WTC11 (cell line): ENCODE measurements around the gene IQCK. TPM values are rescaled to one million over a fixed set of nuclear protein-coding genes. Genes with fewer than 3 reads are reported as not detected.
A peak's percentile ranks its signal among the peaks of the same experiment; 100 is the strongest.

ENCODE experiments used
- ATAC-seq: fragments of 200-7000 bp; cut with Tn5 transposase; 2 replicates; pipeline ENCODE4 v1.10.0; 2021; ENCODE audit warnings: mild to moderate bottlenecking, moderate library complexity
- CTCF ChIA-PET: fragments of 300-600 bp; sonication (Branson Sonifier 250); formaldehyde crosslinking; loops from one replicate; lab custom pipeline; 2021; ENCODE audit warnings: antibody characterized with exemption; lab: Charles Lee
- POLR2A ChIA-PET: fragments of 350-600 bp; sonication (Branson Sonifier 250); formaldehyde crosslinking; loops from one replicate; lab custom pipeline; 2021; ENCODE audit warnings: antibody characterized with exemption; lab: Charles Lee
- DNase-seq: peaks from one replicate; pipeline ENCODE4 v3.0.0; 2021; ENCODE audit warnings: low spot score
- H3K27ac Mint-ChIP-seq: 2 replicates; pipeline ENCODE4 v1.8.0; 2021; ENCODE audit warnings: mixed read lengths
- H3K27me3 Mint-ChIP-seq: 2 replicates; pipeline ENCODE4 v1.8.0; 2021; ENCODE audit warnings: low read depth, mild to moderate bottlenecking, moderate library complexity, mixed read lengths
- H3K36me3 Mint-ChIP-seq: 2 replicates; pipeline ENCODE4 v1.8.0; 2021; ENCODE audit warnings: mixed read lengths
- H3K4me1 Mint-ChIP-seq: 2 replicates; pipeline ENCODE4 v1.8.0; 2022; ENCODE audit warnings: mixed read lengths
- H3K4me3 Mint-ChIP-seq: 2 replicates; pipeline ENCODE4 v1.8.0; 2021; ENCODE audit warnings: mild to moderate bottlenecking, moderate library complexity, mixed read lengths
- H3K9me3 Mint-ChIP-seq: 2 replicates; pipeline ENCODE4 v1.8.0; 2021; ENCODE audit warnings: mixed read lengths
- ARID4B ChIP-seq: sonication (generic); formaldehyde crosslinking; IDR thresholded peaks from 2 replicates; pipeline ENCODE4 v1.8.0; 2023; ENCODE audit warnings: missing genetic modification reagents, mild to moderate bottlenecking, borderline replicate concordance
- CREB1 ChIP-seq: sonication (generic); formaldehyde crosslinking; IDR thresholded peaks from 2 replicates; pipeline ENCODE4 v1.8.0; 2023; ENCODE audit warnings: mild to moderate bottlenecking, missing genetic modification reagents
- ESRRA ChIP-seq: sonication (generic); formaldehyde crosslinking; IDR thresholded peaks from 2 replicates; pipeline ENCODE4 v1.8.1; 2022; ENCODE audit warnings: mild to moderate bottlenecking, missing genetic modification reagents, borderline replicate concordance
- GABPB1 ChIP-seq: sonication (generic); formaldehyde crosslinking; IDR thresholded peaks from 2 replicates; pipeline ENCODE4 v1.8.1; 2023; ENCODE audit warnings: mild to moderate bottlenecking, missing genetic modification reagents
- HMGXB4 ChIP-seq: sonication (generic); formaldehyde crosslinking; IDR thresholded peaks from 2 replicates; pipeline ENCODE4 v1.8.1; 2023; ENCODE audit warnings: mild to moderate bottlenecking, moderate library complexity, missing genetic modification reagents
- JUN ChIP-seq: sonication (generic); formaldehyde crosslinking; IDR thresholded peaks from 2 replicates; pipeline ENCODE4 v1.8.0; 2023; ENCODE audit warnings: mild to moderate bottlenecking, missing genetic modification reagents
- MYBL2 ChIP-seq: sonication (generic); formaldehyde crosslinking; IDR thresholded peaks from 2 replicates; pipeline ENCODE4 v1.8.1; 2023; ENCODE audit warnings: mild to moderate bottlenecking, moderate library complexity, missing genetic modification reagents
- NFYB ChIP-seq: sonication (generic); formaldehyde crosslinking; conservative IDR thresholded peaks from 2 replicates; pipeline ENCODE4 v1.8.0; 2022; ENCODE audit warnings: low read depth, missing genetic modification reagents
- SMAD4 ChIP-seq: sonication (generic); formaldehyde crosslinking; IDR thresholded peaks from 2 replicates; pipeline ENCODE4 v1.8.0; 2022; ENCODE audit warnings: mild to moderate bottlenecking, missing genetic modification reagents
- ZBTB21 ChIP-seq: sonication (generic); formaldehyde crosslinking; IDR thresholded peaks from 2 replicates; pipeline ENCODE4 v1.8.1; 2023; ENCODE audit warnings: mild to moderate bottlenecking, missing genetic modification reagents, borderline replicate concordance
- ZMAT4 ChIP-seq: fragments of 250-450 bp; sonication (Bioruptor Pico); IDR thresholded peaks from 2 replicates; pipeline ENCODE4 v1.9.0; 2021; ENCODE audit warnings: mild to moderate bottlenecking
- ZNF219 ChIP-seq: sonication (generic); formaldehyde crosslinking; IDR thresholded peaks from 2 replicates; pipeline ENCODE4 v1.8.0; 2023; ENCODE audit warnings: missing genetic modification reagents, mild to moderate bottlenecking, borderline replicate concordance
- ZNF263 ChIP-seq: sonication (generic); formaldehyde crosslinking; IDR thresholded peaks from 2 replicates; pipeline ENCODE4 v1.8.1; 2022; ENCODE audit warnings: low read depth, mild to moderate bottlenecking, moderate library complexity, missing genetic modification reagents
- ZNF396 ChIP-seq: fragments of 250-450 bp; sonication (Bioruptor Pico); IDR thresholded peaks from 2 replicates; pipeline ENCODE4 v1.8.0; 2021; ENCODE audit warnings: mild to moderate bottlenecking, moderate library complexity, borderline replicate concordance
- total RNA-seq: library from RNA; stranded (reverse); gene quantifications from 3 replicates; pipeline ENCODE4 v1.2.3, GENCODE V29; 2021
- TF ChIP-seq, protein P1 (sequence below): fragments of 250-450 bp; sonication (Bioruptor Pico); IDR thresholded peaks from 2 replicates; pipeline ENCODE4 v2.1.2; 2022; ENCODE audit warnings: mild to moderate bottlenecking, moderate library complexity
- TF ChIP-seq, protein P2 (sequence below): sonication (generic); formaldehyde crosslinking; IDR thresholded peaks from 2 replicates; pipeline ENCODE4 v1.8.0; 2022; ENCODE audit warnings: mild to moderate bottlenecking, missing genetic modification reagents
- TF ChIP-seq, protein P3 (sequence below): sonication (generic); formaldehyde crosslinking; IDR thresholded peaks from 2 replicates; pipeline ENCODE4 v1.8.1; 2022; ENCODE audit warnings: missing genetic modification reagents, borderline replicate concordance

IQCK gene
- total RNA-seq, 1 experiment from 2014 or later = 5.8 TPM

- no peak for DNase-seq
- H3K4me1 Mint-ChIP-seq = no peaks in the 10 kb centered on the region
- no peak overlapping the region for H3K4me3 Mint-ChIP-seq
- H3K36me3 Mint-ChIP-seq = no peaks in the 10 kb centered on the region
- H3K9me3 Mint-ChIP-seq = no peaks in the 10 kb centered on the region
- no peak for ATAC-seq
- POLR2A ChIA-PET = no interaction called here
- peak overlapping the region; percentile 39; the same call in 1 of the 2 replicates for H3K27ac Mint-ChIP-seq
- CTCF ChIA-PET = no interaction called here
- TF ChIP-seq ZNF219 (CRISPR knock-in tag) (no peak), ZBTB21 (CRISPR knock-in tag) (no peak), SMAD4 (no peak), JUN (CRISPR knock-in tag) (no peak), ZNF263 (CRISPR knock-in tag) (no peak), ZMAT4 (CRISPR knock-in tag) (no peak), ESRRA (CRISPR knock-in tag) (no peak), ZNF396 (CRISPR knock-in tag) (no peak), CREB1 (CRISPR knock-in tag) (no peak), ARID4B (no peak), HMGXB4 (CRISPR knock-in tag) (no peak), MYBL2 (CRISPR knock-in tag) (no peak), GABPB1 (no peak), NFYB (no peak)
- TF ChIP-seq, protein P1, sequence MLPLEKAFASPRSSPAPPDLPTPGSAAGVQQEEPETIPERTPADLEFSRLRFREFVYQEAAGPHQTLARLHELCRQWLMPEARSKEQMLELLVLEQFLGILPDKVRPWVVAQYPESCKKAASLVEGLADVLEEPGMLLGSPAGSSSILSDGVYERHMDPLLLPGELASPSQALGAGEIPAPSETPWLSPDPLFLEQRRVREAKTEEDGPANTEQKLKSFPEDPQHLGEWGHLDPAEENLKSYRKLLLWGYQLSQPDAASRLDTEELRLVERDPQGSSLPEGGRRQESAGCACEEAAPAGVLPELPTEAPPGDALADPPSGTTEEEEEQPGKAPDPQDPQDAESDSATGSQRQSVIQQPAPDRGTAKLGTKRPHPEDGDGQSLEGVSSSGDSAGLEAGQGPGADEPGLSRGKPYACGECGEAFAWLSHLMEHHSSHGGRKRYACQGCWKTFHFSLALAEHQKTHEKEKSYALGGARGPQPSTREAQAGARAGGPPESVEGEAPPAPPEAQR (CRISPR knock-in tag) = no peak
- TF ChIP-seq, protein P2, sequence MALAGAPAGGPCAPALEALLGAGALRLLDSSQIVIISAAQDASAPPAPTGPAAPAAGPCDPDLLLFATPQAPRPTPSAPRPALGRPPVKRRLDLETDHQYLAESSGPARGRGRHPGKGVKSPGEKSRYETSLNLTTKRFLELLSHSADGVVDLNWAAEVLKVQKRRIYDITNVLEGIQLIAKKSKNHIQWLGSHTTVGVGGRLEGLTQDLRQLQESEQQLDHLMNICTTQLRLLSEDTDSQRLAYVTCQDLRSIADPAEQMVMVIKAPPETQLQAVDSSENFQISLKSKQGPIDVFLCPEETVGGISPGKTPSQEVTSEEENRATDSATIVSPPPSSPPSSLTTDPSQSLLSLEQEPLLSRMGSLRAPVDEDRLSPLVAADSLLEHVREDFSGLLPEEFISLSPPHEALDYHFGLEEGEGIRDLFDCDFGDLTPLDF = no peak
- TF ChIP-seq, protein P3, sequence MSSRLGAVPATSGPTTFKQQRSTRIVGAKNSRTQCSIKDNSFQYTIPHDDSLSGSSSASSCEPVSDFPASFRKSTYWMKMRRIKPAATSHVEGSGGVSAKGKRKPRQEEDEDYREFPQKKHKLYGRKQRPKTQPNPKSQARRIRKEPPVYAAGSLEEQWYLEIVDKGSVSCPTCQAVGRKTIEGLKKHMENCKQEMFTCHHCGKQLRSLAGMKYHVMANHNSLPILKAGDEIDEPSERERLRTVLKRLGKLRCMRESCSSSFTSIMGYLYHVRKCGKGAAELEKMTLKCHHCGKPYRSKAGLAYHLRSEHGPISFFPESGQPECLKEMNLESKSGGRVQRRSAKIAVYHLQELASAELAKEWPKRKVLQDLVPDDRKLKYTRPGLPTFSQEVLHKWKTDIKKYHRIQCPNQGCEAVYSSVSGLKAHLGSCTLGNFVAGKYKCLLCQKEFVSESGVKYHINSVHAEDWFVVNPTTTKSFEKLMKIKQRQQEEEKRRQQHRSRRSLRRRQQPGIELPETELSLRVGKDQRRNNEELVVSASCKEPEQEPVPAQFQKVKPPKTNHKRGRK = no peak
- TF ChIP-seq, all 79 proteins: peak for 0
- H3K27me3 Mint-ChIP-seq = no peaks in the 10 kb centered on the region
Measured at GRCh38 chr16:19755268-19755667, 37.2 kb downstream of the IQCK start.
